ENCODE measurements around the gene SPIN1. TPM values are rescaled to one million over a fixed set of nuclear protein-coding genes. Genes with fewer than 3 reads are reported as not detected.

The SPIN1 gene
- total RNA-seq, 1 donor from 2014 or later = 103 TPM

GRCh38 chr9:88443480-88444113 lies 55.4 kb downstream of the SPIN1 start:
- no peak for TF ChIP-seq CTCF (IDR thresholded peaks at IDR 0.05)
- Mint-ChIP-seq H3K9me3 (ENCODE audit: low read depth) (peaks cover 9% of the 10 kb centered on the region), H3K27ac (ENCODE audit: unreplicated experiment) (no peak overlapping the region), H3K36me3 (ENCODE audit: low read depth) (peaks cover 10% of the 10 kb centered on the region), H3K4me1 (ENCODE audit: low read depth) (peaks cover 24% of the 10 kb centered on the region), H3K27me3 (ENCODE audit: low read depth) (no peaks in the 10 kb centered on the region), H3K4me3 (ENCODE audit: unreplicated experiment) (no peak overlapping the region)
- DNase-seq (ENCODE audit: low spot score) = no peak

- Mint-ChIP-seq H3K9me3 (ENCODE audit: low read depth) (peaks cover 9% of the 10 kb centered on the region), H3K27ac (ENCODE audit: unreplicated experiment) (no peak overlapping the region), H3K27me3 (ENCODE audit: low read depth) (no peaks in the 10 kb centered on the region), H3K4me1 (ENCODE audit: low read depth) (peaks cover 20% of the 10 kb centered on the region), H3K36me3 (ENCODE audit: low read depth) (peaks cover 18% of the 10 kb centered on the region), H3K4me3 (ENCODE audit: unreplicated experiment) (no peak overlapping the region)
- no peak for DNase-seq (ENCODE audit: low spot score)
- no peak for TF ChIP-seq CTCF (IDR thresholded peaks at IDR 0.05)
These were observed 58.5 kb downstream of the SPIN1 start for GRCh38 chr9:88446728-88447127.

- Mint-ChIP-seq H3K36me3 (ENCODE audit: low read depth) (peaks cover 16% of the 10 kb centered on the region), H3K4me3 (ENCODE audit: unreplicated experiment) (no peak overlapping the region), H3K27me3 (ENCODE audit: low read depth) (no peaks in the 10 kb centered on the region), H3K4me1 (ENCODE audit: low read depth) (peaks cover 14% of the 10 kb centered on the region), H3K27ac (ENCODE audit: unreplicated experiment) (no peak overlapping the region), H3K9me3 (ENCODE audit: low read depth) (peaks cover 9% of the 10 kb centered on the region)
- no peak for TF ChIP-seq CTCF (IDR thresholded peaks at IDR 0.05)
- DNase-seq (ENCODE audit: low spot score) = no peak
These were observed 59.2 kb downstream of the SPIN1 start for GRCh38 chr9:88447431-88447830.

- TF ChIP-seq CTCF (IDR thresholded peaks at IDR 0.05) = no peak
- no peak for DNase-seq (ENCODE audit: low spot score)
These were observed 62.9 kb downstream of the SPIN1 start for GRCh38 chr9:88451160-88451559.

DNA sequence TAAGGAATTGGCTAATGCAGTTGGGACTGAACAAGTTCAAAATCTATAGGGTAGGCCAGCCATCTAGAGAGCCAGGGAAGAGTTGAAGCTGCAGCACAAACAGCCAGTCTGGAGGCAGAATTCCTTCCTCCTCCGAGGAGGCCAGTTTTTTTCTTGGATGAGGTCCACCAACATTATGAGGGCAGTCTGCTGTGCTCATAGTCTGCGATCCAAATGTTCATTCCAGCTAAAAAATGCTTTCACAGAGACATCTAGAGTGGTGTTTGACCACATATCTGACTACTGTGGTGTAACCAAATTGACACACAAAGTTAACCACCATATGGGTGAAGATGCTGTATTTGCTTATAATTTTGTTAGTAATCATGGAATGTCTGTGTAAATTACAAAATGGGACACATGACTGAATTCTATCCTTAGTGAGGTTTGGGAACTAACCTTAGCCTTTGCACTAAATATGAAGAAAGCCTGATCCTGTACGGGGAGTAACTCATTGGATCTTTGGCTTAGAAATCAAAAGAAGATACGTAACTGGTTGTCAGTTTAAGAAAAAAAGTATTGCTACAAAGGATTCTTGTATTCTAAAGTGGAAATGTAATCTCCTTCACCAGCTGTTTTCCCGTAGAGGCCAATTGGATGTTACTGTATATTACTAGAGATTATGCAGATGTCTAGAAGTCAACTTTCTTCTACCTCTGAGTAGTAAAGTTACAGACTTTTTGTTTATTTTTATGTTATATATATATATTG lies 70.6 kb downstream of the SPIN1 start:
- H3K4me3 Mint-ChIP-seq (ENCODE audit: unreplicated experiment) = no peak overlapping the region
- DNase-seq (ENCODE audit: low spot score) = no peak
- H3K4me1 Mint-ChIP-seq (ENCODE audit: low read depth) = peaks cover 34% of the 10 kb centered on the region
- H3K27me3 Mint-ChIP-seq (ENCODE audit: low read depth) = no peaks in the 10 kb centered on the region
- peak overlapping the region; percentile 52 for H3K27ac Mint-ChIP-seq (ENCODE audit: unreplicated experiment)
- no peaks in the 10 kb centered on the region for H3K9me3 Mint-ChIP-seq (ENCODE audit: low read depth)
- peaks cover 7% of the 10 kb centered on the region for H3K36me3 Mint-ChIP-seq (ENCODE audit: low read depth)
- TF ChIP-seq CTCF (IDR thresholded peaks at IDR 0.05) = no peak

More at GRCh38 chr9:88451160-88451559, 62.9 kb downstream of the SPIN1 start:
- peaks cover 4% of the 10 kb centered on the region for H3K9me3 Mint-ChIP-seq (ENCODE audit: low read depth)
- H3K27ac Mint-ChIP-seq (ENCODE audit: unreplicated experiment) = no peak overlapping the region
- no peaks in the 10 kb centered on the region for H3K27me3 Mint-ChIP-seq (ENCODE audit: low read depth)
- peaks cover 3% of the 10 kb centered on the region for H3K4me1 Mint-ChIP-seq (ENCODE audit: low read depth)
- no peak overlapping the region for H3K4me3 Mint-ChIP-seq (ENCODE audit: unreplicated experiment)
- peaks cover 15% of the 10 kb centered on the region for H3K36me3 Mint-ChIP-seq (ENCODE audit: low read depth)

Measured in chondrocyte (in vitro differentiated cells).